IPS-18c (cell line): ENCODE measurements around the gene SPARC.
A peak's percentile ranks its signal among the peaks of the same experiment; 100 is the strongest.
"Not testable (repeated sequence)": the region's sequence is repeated elsewhere in the genome, so short reads cannot be mapped to it uniquely, and the experiment has no call there.

Experiments
- H3K4me3 ChIP-seq: 2 replicates; pipeline ENCODE4 v1.7.0; 2013; ENCODE audit warnings: low read depth, mild to moderate bottlenecking, low read length, moderate library complexity; ENCODE audit not compliant: insufficient read depth
- H3K9me3 ChIP-seq: one replicate; pipeline ENCODE4 v1.6.1; 2013; ENCODE audit warnings: mild to moderate bottlenecking, low read length, moderate library complexity; ENCODE audit not compliant: control insufficient read depth, insufficient read depth

Gene SPARC

DNA sequence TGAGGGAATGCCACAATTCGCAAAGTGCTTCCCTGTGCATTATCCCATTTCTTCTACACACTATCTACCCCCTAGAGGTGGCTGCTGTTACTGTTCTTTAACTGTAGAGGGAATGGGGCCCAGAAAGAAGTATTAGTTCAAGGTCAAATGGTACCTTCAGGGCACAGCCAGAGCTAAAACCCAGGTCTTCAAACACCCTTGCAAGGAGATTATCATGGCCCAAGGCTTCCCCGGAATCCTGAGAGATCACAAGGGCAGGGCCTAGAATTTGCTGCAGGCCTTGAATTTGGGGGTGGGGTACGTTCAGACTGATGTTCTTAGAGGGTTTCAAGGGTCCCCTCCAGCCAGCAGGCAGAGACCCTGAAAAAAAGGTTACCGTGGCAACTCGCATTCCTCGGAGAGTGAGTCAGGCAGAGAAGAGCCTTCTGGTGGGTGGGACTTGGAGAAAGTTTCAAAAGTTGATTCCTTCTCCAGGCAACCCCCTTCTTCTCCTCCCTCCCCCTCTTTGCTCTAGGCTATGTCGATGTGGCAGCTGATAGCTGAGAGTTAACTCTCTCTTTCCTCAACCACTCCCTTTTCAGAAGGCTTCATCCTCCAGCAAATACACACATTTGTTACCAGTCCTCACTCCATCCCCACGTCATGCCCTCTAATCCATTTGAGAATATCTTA lies 1.9 kb downstream of the SPARC start:
- H3K4me3 ChIP-seq: peak overlapping the region; percentile 81; the same call in 1 of the 2 replicates
- peaks cover 2% of the 10 kb centered on the region for H3K9me3 ChIP-seq

DNA sequence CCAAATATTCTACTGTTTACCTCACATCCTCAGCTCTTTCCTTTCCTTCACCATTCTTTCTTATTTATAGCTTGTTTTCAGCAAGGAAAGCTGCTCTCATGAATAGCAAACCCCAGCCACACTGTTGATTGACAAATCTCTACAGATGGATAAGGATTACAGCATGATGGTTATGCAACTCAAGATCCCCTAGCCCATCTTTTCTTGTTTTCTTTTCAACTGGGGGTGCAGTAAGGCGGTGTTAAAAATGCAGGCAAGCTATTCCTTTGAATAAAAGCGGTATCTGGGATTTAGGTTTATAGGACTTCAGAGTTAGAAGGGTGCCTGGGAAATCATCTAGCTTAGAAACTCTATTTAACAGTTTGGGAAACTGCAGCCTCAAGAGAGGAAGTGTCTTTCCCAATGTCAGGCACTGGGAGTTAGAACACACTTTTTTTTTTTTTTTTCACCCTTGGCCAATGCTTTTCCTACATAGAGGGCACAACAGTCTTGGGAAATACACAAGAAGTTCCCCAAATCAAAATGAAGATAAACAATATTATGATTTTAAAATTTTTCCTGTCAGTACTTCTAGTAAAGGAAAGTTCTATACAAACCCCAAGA lies 2.6 kb downstream of the SPARC start:
- peaks cover 2% of the 10 kb centered on the region for H3K9me3 ChIP-seq
- no peak overlapping the region for H3K4me3 ChIP-seq

DNA sequence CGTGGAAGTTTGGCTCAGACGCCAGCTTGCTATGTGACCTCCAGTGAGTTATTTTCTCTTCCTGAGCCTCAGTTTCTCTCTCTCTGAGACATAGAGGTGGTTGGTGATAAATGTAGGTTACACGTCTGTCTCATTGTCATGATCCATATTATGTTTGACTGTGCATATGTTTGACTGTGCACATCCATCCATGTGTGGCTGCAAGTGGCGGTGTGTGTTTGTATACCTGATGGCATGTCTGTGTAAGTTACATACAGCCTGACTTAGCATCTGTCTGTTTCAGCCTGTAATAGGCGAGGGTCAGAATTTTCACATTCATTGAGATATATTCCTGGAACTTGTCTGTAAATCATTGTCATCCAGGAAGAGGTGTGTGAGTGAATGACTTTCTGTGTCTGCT lies 3.3 kb downstream of the SPARC start:
- H3K4me3 ChIP-seq: no peak overlapping the region
- H3K9me3 ChIP-seq: peaks cover 2% of the 10 kb centered on the region

DNA sequence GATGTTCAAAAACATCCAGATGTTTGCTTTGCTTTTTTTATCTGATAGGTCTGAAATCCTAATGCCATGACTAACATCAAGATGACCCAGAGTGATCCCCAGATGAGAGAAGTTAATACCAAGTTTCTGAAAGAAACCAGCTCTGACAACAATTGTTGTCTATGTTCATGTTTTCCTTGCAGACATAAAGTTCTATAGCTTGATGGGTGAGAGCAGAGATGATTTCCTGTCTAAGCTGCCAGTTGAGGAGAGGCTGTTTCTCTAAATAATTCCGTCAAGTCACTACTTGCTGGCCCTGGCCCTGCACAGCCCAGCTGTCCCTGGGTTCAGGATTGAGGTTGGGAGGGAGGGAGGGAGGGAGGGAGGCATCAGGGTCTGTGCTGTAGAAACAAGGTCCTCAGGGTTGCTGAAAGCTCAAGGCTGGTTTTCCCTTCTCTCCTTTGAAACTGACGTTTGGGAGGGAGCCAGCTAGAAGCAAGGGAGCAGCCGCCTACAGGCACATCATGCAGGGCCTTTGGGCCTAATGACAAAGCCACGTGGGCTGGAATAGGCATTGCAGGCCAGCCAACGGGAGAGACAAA lies 3.9 kb downstream of the SPARC start:
- Histone ChIP-seq H3K9me3 (peaks cover 2% of the 10 kb centered on the region), H3K4me3 (no peak overlapping the region)

DNA sequence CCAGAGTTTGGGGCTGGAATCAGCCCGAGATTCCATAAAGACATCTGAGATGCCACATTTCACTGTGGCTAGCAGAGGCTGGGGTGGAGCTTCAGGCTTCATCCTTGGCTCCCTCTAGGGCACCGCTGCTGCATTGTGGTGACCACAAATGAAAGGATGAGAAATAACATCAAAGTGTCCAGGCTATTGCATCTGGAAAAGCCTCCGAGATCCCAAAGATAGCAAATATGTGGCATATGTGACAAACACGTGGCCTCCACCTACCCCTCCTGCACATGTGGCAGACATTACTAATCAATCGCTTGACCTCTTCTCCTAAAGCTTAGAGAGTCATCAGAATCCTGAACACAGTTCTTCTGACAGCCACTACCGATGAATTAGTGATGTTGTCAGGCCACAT lies 4.5 kb downstream of the SPARC start:
- H3K9me3 ChIP-seq: no peaks in the 10 kb centered on the region
- H3K4me3 ChIP-seq: no peak overlapping the region

GRCh38 chr5:151680944-151681427 lies 5.7 kb downstream of the SPARC start:
- no peak overlapping the region for H3K4me3 ChIP-seq

GRCh38 chr5:151680156-151680505 lies 6.6 kb downstream of the SPARC start:
- H3K9me3 ChIP-seq, H3K4me3 ChIP-seq: not testable (repeated sequence)

More at GRCh38 chr5:151680944-151681427, 5.7 kb downstream of the SPARC start:
- H3K9me3 ChIP-seq: no peaks in the 10 kb centered on the region

DNA sequence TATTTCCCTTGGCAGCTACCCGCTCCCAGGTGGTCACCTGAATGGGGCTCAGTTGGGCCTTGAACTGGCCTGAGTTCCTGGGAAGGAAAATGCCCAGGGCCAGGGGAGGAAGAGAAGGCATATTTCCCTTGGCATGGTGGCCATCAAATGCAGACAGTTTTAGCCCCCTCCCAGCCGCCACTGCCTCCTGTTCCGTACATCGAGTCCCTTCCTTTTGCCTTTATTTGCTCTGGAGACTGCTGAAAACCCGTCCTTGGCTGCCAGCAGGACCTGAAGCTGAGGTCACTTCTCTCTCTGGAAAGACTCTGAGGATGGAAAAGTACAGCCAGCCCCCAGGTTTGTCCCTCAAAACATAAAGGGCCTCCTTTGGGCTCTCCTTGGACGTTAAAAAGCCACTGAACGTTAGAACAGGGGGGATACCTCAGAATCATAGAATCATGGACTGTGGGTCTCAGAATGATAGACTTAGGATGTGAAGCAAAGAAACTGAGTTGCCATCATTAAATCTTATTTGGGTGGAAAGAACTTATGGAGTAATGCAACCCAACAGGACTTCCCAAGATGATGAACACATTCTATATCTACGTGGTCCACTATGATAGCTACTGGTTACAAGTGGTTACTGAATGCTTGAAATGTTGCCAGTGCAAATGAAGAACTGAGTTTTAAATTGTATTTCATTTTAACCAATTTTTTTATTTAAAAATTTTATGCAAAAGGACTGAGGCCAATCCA lies 7.1 kb downstream of the SPARC start:
- Histone ChIP-seq H3K9me3 (peaks cover 2% of the 10 kb centered on the region), H3K4me3 (no peak overlapping the region)

GRCh38 chr5:151678713-151679112 lies 8.0 kb downstream of the SPARC start:
- H3K4me3 ChIP-seq: no peak overlapping the region

GRCh38 chr5:151677776-151678545 lies 8.8 kb downstream of the SPARC start:
- Histone ChIP-seq H3K4me3 (no peak overlapping the region), H3K9me3 (peaks cover 2% of the 10 kb centered on the region)

More at GRCh38 chr5:151678713-151679112, 8.0 kb downstream of the SPARC start:
- H3K9me3 ChIP-seq: peaks cover 2% of the 10 kb centered on the region

DNA sequence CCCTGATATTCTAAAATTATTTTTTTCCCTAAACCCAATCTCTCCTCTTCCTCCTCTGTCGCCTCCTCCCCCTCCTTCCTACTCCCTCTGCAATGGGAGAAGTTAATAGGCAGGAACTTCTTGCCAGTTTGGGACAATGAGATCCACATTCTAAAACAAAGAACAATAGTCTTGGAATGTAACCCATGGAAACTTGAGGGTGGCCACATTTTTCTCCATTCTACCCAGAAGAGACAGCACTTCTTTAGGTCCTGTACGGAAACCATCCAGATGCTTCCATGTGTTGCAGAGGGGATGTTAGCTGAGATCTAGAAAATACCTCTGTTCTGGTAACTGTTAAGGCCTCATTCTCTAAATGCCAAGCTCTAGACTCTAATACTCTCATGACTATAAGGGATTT lies 10.0 kb downstream of the SPARC start:
- H3K9me3 ChIP-seq: peaks cover 2% of the 10 kb centered on the region
- no peak overlapping the region for H3K4me3 ChIP-seq

DNA sequence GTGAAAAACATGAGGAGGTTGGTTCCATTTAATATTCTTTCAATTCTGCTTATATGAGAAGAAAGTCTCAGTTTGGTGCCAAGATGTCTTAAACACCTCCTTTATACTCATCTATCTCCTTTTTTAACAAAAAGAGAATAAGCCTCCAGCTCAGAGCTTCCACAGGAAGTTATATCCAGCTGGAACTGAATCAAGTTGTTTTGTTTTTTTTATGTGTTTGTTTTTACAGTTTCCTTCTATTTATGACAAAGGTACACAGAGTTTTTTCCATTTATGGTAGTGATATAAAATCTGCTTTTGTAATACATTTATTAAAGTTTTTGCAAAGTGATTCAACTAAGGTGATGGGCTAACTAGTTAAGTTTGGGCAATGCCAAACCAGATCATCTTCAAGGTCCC lies 10.4 kb downstream of the SPARC start:
- no peak overlapping the region for H3K4me3 ChIP-seq
- H3K9me3 ChIP-seq: peaks cover 2% of the 10 kb centered on the region

DNA sequence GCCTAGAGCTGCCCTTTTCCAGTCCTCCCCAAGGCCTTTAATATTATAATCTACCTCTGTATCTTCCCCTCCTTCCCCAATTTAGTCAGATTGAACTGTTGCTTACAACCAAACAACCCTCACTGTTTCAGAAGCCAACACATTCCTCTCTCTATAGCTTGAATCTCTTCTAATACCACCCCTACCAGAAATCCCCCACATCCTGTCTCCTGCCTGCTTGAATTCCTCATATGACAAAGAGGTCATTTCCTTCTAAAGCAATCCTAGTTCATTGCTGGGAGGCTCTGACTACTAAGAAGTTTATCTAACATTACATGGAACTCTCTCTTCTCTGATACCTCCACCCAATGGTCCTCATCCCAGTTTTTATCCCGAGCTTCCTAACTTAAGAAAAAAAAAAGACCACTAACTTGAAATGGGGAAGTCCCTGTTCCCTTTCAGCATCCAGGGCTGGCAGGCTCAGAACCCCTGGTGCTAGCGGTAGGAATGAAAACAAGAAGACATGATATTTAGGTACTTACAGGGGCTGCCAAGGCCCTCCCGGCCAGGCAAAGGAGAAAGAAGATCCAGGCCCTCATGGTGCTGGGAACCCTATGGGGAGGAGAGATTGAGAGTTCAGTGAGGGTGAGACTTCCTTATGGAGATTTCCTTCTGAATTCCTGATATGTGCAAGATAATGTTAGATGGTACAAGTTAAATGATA lies 11.0 kb downstream of the SPARC start:
- Histone ChIP-seq H3K4me3 (no peak overlapping the region), H3K9me3 (peaks cover 2% of the 10 kb centered on the region)

DNA sequence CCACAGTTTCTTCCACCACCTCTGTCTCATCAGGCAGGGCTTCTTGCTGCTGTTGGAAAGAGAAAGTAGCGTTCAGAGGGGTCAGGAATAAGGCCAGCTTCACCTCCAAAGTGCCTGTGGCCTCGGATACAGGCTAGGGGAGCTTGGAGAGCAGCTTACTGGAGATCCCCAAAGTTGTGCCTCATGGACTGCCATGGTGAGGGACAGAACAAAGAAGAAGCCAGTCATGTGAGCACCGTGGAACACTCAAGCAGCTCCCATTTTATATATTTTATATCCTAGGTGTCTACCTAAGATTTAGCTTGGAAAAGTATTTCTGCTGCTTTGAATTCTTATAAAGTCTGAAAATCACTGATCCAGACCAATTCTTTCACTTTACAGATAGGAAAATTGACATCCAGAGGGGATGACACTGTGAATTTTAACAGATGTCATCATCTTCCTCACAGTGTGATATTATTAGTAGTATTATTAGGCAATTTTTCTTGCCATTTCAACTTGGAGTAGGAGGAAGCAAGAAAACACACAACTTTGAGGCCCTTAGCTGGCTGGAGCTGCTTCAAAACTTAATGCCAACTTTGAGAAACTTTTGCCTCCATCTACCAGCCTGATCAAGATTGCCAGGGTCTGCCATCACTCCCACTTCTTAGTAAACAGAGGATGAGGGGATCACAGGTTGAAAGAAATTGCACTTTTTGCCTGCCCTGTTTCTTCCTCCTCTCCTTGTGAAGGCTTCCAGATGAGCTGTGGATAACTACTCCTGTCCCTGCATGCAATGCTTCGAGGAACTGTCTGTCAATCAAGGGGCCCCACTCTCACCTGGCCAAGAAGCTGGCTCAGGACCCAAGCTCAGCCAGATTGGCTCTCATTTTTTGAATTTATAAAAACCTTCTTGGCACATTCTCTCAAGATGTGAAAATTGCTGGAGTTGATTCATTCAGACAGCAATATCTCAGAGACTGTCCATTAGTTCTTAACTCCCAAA lies 11.8 kb downstream of the SPARC start:
- peaks cover 2% of the 10 kb centered on the region for H3K9me3 ChIP-seq
- no peak overlapping the region for H3K4me3 ChIP-seq

GRCh38 chr5:151673421-151673820 lies 13.3 kb downstream of the SPARC start:
- Histone ChIP-seq H3K4me3 (no peak overlapping the region), H3K9me3 (peaks cover 2% of the 10 kb centered on the region)

DNA sequence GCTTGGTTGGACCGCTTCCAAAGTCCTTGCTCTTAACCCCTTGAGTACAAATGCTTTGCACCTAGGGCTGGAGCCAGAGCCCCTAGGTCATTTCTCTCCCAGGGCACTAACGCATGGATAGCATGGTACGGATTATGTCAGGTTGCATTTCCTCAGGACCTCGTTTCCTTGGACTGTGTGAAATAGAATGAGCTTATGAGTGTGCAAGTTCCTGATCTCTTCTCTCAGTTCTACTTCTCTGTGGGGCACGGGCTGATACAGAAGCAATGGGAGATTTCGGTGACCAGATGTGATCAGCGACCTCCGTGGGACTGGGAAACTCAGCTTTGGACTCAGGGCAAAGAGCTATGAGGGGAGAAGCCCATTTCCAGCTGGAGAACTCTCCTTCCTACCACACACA lies 14.2 kb downstream of the SPARC start:
- no peak overlapping the region for H3K4me3 ChIP-seq
- peaks cover 2% of the 10 kb centered on the region for H3K9me3 ChIP-seq
